Keratinocyte (primary cell): ENCODE results near the gene CLCN3. TPM values are rescaled to one million over a fixed set of nuclear protein-coding genes. Genes with fewer than 3 reads are reported as not detected.

Experiments used
- DNase-seq: peaks from one replicate; pipeline ENCODE4 v3.0.0-alpha.2; 2011; ENCODE audit warnings: low read depth, missing footprints, low spot score
- FAIRE-seq: peaks from 2 replicates; lab custom pipeline; 2011; peaks lifted over from hg19 to GRCh38; lab: Jason Lieb, UNC
- H2AFZ ChIP-seq: 2 replicates; pipeline ENCODE4 v1.6.0; 2012; ENCODE audit warnings: low read length, control low read depth, inconsistent platforms; ENCODE audit not compliant: control insufficient read depth
- H3K27ac ChIP-seq: 2 replicates; pipeline ENCODE4 v1.5.1; 2011; ENCODE audit warnings: low read length; ENCODE audit not compliant: control insufficient read depth, insufficient read depth
- H3K27me3 ChIP-seq: 3 replicates; pipeline ENCODE4 v1.6.0; 2011; ENCODE audit warnings: low read length; ENCODE audit not compliant: control insufficient read depth, insufficient read depth; ENCODE audit errors: extremely low read depth
- H3K36me3 ChIP-seq, 2 experiments: 2 replicates in 1 of 2; 3 replicates in 1 of 2; pipeline ENCODE4 v1.5.1; 2011; ENCODE audit warnings: low read length in 2 of 2, mild to moderate bottlenecking in 1 of 2; ENCODE audit not compliant: control insufficient read depth in 2 of 2, insufficient read depth in 2 of 2; ENCODE audit errors: extremely low read depth in 1 of 2
- H3K4me1 ChIP-seq: 3 replicates; pipeline ENCODE4 v1.5.1; 2011; ENCODE audit warnings: low read length; ENCODE audit not compliant: control insufficient read depth, insufficient read depth; ENCODE audit errors: extremely low read depth
- H3K4me2 ChIP-seq: 3 replicates; pipeline ENCODE4 v1.6.0; 2011; ENCODE audit warnings: low read depth, low read length; ENCODE audit not compliant: control insufficient read depth, insufficient read depth; ENCODE audit errors: extremely low read depth
- H3K4me3 ChIP-seq, 3 experiments: fragments of 200-600 bp in 1 of 3; sonication (generic) in 1 of 3; 2 replicates in 2 of 3; 3 replicates in 1 of 3; pipeline ENCODE4 v1.5.1; 2011 to 2016; ENCODE audit warnings: low read length in 3 of 3, mild to moderate bottlenecking in 3 of 3, control low read depth in 2 of 3, inconsistent platforms in 1 of 3, low read depth in 1 of 3, mixed read lengths in 1 of 3, mixed run types in 1 of 3, moderate library complexity in 1 of 3; ENCODE audit not compliant: control insufficient read depth in 2 of 3, insufficient read depth in 2 of 3; ENCODE audit errors: extremely low read depth in 1 of 3
- H3K79me2 ChIP-seq: 2 replicates; pipeline ENCODE4 v1.6.0; 2012; ENCODE audit warnings: low read length; ENCODE audit not compliant: control insufficient read depth, insufficient read depth
- H3K9ac ChIP-seq: 3 replicates; pipeline ENCODE4 v1.6.0; 2011; ENCODE audit warnings: low read length; ENCODE audit not compliant: control insufficient read depth, insufficient read depth; ENCODE audit errors: extremely low read depth
- H3K9me1 ChIP-seq: 3 replicates; pipeline ENCODE4 v1.6.0; 2011; ENCODE audit warnings: low read length; ENCODE audit not compliant: control insufficient read depth, insufficient read depth; ENCODE audit errors: extremely low read depth
- H3K9me3 ChIP-seq: 2 replicates; pipeline ENCODE4 v1.5.1; 2012; ENCODE audit warnings: low read depth, low read length; ENCODE audit not compliant: control insufficient read depth
- H4K20me1 ChIP-seq: 3 replicates; pipeline ENCODE4 v1.6.0; 2011; ENCODE audit warnings: low read length; ENCODE audit not compliant: control insufficient read depth, insufficient read depth; ENCODE audit errors: extremely low read depth
- CTCF ChIP-seq, 3 experiments: IDR thresholded peaks in 1 of 3; conservative IDR thresholded peaks in 1 of 3; optimal IDR thresholded peaks in 1 of 3; 2 replicates in 2 of 3; 3 replicates in 1 of 3; pipeline versions ENCODE3 to v1.5.1; 2011; ENCODE audit warnings: low read length in 3 of 3, mild to moderate bottlenecking in 3 of 3, moderate library complexity in 2 of 3, control low read depth in 1 of 3, inconsistent platforms in 1 of 3; ENCODE audit not compliant: insufficient read depth in 2 of 3; ENCODE audit errors: extremely low read depth in 1 of 3
- EZH2 ChIP-seq: IDR thresholded peaks from one replicate; pipeline ENCODE4 v1.6.1; 2012; ENCODE audit warnings: inconsistent platforms, mild to moderate bottlenecking, low read length, moderate library complexity
- dilution Hi-C: fragments of 300-500 bp; cut with MboI; formaldehyde crosslinking; loops from one replicate; pipeline ENCODE4 v1.7.0; 2020; ENCODE audit warnings: low sequenced_read_pairs; ENCODE audit not compliant: extremely low pct_ligation_motif_present
- polyA plus RNA-seq, 5 experiments: library from polyadenylated mRNA; depleted of rRNA in 3 of 5; stranded (reverse) in 3 of 5; stranded (forward) in 1 of 5; unstranded in 1 of 5; fragments of >200 nt; gene quantifications; 1 replicate in 1 of 5; 2 replicates in 3 of 5; 3 replicates in 1 of 5; pipeline versions ENCODE4 v1.2.1 to v1.2.3, GENCODE V29; 2011 to 2012; ENCODE audit warnings: missing spikeins in 2 of 5, low read depth in 1 of 5, low replicate concordance in 1 of 5

Gene CLCN3
- polyA plus RNA-seq, 1 donor (not counting 4 experiments of a cell fraction or from before 2014, with no cell fraction given) = 34.2 TPM

- H3K27me3 ChIP-seq = no peaks in the 10 kb centered on the region
- H3K27ac ChIP-seq = peak overlapping the region; percentile 63
- H3K4me2 ChIP-seq = peak overlapping the region; percentile 46
- H3K4me3 ChIP-seq = peak overlapping the region in 1 of 3 experiments; percentile 51
- FAIRE-seq (peak; percentile 94), DNase-seq (peak; percentile 33)
- no peaks in the 10 kb centered on the region for H3K9me3 ChIP-seq
- TF ChIP-seq EZH2 (no peak), CTCF (optimal IDR thresholded peaks at IDR 0.05 in 1 of 3, IDR thresholded peaks at IDR 0.05 in 1 of 3, conservative IDR thresholded peaks at IDR 0.05 in 1 of 3; ENCODE audit: extremely low read depth in 1 of 3, insufficient read depth in 2 of 3, low read length in 3 of 3) (no peak)
- no peaks in the 10 kb centered on the region for H3K79me2 ChIP-seq
- H2AFZ ChIP-seq = no peak overlapping the region
- H4K20me1 ChIP-seq = no peaks in the 10 kb centered on the region
- dilution Hi-C loops = no loop called here
- no peak overlapping the region for H3K9ac ChIP-seq
- H3K36me3 ChIP-seq = peaks cover 5 to 8% of the 10 kb centered on the region in 2 experiments
- peaks cover 8% of the 10 kb centered on the region for H3K4me1 ChIP-seq
- H3K9me1 ChIP-seq = no peaks in the 10 kb centered on the region
Measured at GRCh38 chr4:169571435-169571834, 48.9 kb upstream of the CLCN3 start.

DNA sequence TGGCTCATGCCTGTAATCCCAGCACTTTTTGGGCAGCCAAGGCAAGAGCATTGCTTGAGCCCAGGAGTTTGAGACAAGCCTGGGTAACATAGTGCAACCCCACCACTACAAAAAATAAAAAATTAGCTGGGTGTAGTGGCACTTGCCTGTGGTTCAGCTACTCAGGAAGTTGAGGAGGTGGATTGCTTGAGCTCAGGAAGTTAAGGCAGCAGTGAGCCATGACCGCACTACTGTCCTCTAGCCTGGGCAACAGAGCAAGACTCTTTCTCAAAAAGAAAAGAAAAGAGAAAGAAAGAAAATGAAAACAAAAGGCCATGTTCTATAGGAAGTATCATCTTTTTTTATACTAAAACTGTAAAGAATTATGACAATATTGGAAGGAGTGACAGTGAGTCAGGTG lies 46.5 kb upstream of the CLCN3 start:
- Histone ChIP-seq H3K4me3 (no peak overlapping the region), H3K9me3 (no peaks in the 10 kb centered on the region), H3K4me1 (peaks cover 6% of the 10 kb centered on the region), H3K9me1 (no peaks in the 10 kb centered on the region), H3K79me2 (no peaks in the 10 kb centered on the region), H2AFZ (no peak overlapping the region), H4K20me1 (no peaks in the 10 kb centered on the region), H3K9ac (no peak overlapping the region), H3K27ac (no peak overlapping the region), H3K27me3 (no peaks in the 10 kb centered on the region), H3K4me2 (no peak overlapping the region), H3K36me3 (peaks cover 5 to 8% of the 10 kb centered on the region in 2 experiments)
- DNase-seq (no peak), FAIRE-seq (no peak)
- no peak for TF ChIP-seq CTCF (optimal IDR thresholded peaks at IDR 0.05 in 1 of 3, IDR thresholded peaks at IDR 0.05 in 1 of 3, conservative IDR thresholded peaks at IDR 0.05 in 1 of 3; ENCODE audit: extremely low read depth in 1 of 3, insufficient read depth in 2 of 3, low read length in 3 of 3)
- no peak for TF ChIP-seq EZH2
- dilution Hi-C loops = no loop called here
